AG09309 (cell line): ENCODE results near the gene LEO1.

ENCODE experiments used
- DNase-seq: peaks from one replicate; pipeline ENCODE4 v3.0.0-alpha.2; 2010; ENCODE audit warnings: low read depth
- H3K4me3 ChIP-seq: 2 replicates; pipeline ENCODE4 v1.5.1; 2011; ENCODE audit warnings: mild to moderate bottlenecking, low read depth, low read length, moderate library complexity; ENCODE audit not compliant: control insufficient read depth
- TF ChIP-seq, protein P1 (sequence below): IDR thresholded peaks from 2 replicates; pipeline ENCODE4 v1.5.1; 2011; ENCODE audit warnings: mild to moderate bottlenecking, low read depth, low read length, inconsistent platforms; ENCODE audit not compliant: insufficient read depth, control insufficient read depth; ENCODE audit errors: missing control alignments

LEO1 gene

DNA sequence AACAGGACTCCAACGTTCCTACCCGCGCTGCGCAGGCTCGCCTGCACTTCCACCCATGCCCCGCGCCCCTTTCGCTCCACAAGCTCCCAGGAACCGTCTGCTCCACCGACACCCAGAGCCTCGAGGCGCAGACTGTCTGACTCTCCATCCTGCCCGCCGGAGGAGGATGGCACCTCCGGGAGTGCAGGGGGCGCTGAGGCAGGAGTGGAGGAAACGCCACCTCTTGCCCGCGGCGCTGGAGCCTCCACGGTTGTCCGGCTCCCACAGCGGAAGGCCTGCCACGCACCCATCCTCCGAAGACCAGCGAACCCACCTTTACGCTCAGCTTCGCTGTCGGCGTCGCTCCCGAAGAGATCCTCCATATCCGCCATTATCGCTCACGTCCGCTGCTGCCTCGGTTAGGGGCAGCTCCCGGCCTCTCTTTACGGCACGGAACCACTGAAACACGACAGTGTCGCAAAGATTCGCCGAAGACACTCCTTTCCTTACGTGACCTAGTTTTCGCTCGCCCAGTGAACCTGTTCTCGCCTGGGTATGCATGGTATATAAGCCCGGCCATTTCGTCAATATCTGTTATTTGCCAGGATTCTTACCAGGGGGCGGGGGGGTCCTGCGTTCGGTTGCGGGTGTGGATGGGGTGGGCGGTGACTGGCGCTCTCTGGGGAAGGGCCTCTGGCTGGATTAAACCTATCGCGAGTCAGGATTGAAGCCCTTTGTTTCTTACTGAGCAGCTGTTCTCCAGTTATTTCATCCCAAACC lies at the start of gene LEO1:
Gene LEO1 (minus strand): TSS at position 404 of the 759 bp plus-strand sequence. CDS start 33 bp downstream, at position 371.
- DNase-seq: peak; percentile 97
- H3K4me3 ChIP-seq: peak within 1 kb of the TSS; percentile 91
- TF ChIP-seq, protein P1, sequence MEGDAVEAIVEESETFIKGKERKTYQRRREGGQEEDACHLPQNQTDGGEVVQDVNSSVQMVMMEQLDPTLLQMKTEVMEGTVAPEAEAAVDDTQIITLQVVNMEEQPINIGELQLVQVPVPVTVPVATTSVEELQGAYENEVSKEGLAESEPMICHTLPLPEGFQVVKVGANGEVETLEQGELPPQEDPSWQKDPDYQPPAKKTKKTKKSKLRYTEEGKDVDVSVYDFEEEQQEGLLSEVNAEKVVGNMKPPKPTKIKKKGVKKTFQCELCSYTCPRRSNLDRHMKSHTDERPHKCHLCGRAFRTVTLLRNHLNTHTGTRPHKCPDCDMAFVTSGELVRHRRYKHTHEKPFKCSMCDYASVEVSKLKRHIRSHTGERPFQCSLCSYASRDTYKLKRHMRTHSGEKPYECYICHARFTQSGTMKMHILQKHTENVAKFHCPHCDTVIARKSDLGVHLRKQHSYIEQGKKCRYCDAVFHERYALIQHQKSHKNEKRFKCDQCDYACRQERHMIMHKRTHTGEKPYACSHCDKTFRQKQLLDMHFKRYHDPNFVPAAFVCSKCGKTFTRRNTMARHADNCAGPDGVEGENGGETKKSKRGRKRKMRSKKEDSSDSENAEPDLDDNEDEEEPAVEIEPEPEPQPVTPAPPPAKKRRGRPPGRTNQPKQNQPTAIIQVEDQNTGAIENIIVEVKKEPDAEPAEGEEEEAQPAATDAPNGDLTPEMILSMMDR: peak; percentile 60

DNA sequence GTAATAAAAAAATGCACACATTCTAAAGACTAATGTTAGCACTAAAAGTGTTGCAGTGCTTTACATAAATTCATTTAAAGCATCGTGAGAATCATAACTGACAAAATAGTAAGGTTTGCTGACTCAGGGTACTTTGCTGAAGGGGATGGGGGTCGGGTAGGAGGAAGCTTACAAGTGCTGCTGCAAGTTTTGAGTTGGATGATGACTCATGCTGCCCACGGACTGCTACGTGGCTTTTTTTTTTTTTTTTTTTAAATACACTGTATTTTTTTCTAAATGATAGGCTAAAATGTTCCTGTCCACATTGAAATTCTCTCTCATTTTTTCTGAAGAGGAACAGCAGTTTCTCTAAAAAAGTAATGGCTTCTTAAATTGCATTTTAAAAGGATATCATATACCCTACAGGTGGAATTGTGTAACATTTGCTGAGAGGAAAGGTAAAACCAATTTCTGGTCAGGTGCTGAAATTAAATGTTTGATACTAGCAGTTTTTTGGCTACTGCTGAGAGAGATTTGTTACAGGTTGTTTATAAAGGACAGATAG lies 49.6 kb upstream of the LEO1 start:
- TF ChIP-seq, protein P1: no peak
- H3K4me3 ChIP-seq: peak overlapping the region; percentile 67
- peak; percentile 87 for DNase-seq

DNA sequence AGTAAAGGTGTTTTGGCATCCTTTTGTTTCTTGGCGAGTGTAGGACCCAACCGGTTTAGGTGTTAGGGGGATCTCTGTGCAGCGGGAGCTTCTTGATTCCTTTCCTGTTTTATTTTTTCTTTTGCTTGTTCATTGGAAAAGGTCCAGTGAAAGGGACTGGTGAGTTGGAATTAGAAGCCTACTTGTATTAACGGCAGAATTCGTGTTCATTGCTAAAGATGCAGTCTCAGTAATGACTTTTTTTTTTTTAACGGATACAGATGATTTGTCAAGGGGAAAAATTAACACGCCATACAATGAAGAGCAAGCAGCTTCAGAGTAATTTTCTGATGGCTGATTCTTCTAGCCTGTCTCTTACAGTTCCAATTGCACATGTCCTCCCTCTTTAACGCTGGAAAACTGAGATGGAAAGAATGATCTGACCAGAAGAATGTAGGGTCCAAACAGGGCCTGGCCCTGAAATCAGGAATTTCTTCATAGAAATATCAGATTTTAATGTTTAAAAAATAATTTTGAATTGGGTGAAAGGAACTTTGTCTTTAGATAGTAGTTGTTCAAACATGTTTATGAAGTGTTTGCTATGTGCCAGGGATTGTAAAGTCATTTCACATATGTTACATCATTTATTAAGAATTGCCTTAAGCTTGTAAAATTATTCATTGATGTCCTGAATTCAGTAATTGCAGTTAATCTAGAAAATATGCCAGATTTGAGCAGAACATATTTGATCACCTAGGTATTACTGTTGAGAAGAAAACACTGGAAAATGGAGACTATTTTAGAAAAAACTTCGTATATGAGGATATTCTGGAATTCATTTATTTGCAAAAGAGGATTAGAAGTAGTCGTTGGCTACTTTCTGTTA lies 48.9 kb upstream of the LEO1 start:
- H3K4me3 ChIP-seq: peak overlapping the region; percentile 67
- no peak for DNase-seq
- TF ChIP-seq, protein P1: no peak

DNA sequence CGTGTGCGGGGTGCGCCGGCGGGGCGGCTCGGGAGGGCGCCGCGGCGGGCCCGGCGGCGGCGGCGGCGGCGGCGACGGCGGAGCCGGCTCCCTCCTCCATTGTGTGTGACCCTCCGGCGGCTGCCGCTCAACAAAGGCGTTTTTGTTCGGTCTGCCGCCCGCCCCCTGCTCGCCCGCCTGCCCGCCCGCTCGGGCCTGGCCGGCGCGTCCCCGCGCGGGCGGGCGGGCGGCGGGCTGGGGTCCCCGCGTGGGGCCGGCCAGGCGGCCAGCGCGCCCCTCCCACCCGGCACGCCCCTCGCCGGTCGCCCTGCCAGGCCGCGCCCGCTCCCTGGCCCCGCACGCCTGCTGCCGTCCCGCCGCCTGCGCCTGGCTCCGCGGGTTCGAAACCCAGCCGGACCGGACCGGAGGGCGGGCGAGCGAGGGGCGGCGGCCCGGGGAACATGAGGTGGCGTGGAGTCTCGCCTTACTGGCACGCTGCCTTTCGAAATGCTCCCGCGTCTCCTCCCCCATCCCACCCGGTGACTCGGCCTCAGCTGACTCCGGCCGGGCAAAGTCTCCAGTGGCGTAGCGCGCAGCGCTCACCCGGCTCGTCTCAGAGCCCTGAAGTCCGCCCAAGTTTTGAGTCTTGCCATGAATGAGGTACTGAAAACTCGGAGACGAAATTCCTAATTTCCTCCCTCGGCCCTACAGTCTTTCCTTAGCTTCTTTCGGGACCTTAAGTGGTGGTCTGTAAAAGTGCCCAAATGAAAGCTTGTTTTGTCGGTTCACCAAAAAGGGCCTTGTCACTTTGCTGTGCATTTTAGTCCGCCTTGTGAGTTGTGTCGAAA lies 48.0 kb upstream of the LEO1 start:
- peak overlapping the region; percentile 67 for H3K4me3 ChIP-seq
- DNase-seq: peak; percentile 66
- TF ChIP-seq, protein P1: no peak

DNA sequence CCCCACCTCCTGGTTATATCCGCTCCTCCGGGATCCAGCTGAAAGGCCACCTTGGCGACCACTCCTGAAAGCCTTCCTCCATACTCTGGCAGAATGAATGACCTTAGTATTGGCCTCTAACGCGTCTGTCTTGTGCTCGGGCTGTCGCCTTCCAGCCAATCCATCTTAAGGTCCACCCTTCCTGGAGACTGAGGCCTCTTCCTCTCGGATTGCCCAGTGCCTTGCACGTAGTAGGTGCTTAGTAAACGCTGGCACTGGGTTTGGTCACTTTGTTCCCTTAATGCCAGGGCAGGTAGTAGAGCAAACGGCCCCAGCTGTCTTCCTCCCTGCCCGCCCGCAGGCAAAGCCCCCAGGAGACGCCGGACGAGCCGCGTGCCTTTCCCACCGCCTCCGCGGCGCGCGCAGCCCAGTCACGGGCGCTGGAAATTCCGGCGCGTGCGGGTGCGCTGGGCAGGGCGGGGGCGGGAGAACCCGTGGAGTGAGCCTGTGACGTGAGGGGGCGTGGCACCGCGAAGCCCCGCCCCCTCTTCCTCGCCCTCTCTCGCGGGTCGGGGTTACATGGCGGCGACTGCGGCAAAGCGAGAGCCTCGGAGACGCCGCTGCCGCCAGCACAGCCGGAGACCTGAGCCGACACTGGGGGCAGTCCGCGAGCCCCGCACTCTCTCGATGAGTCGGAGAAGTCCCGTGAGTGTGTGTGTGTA lies 47.3 kb upstream of the LEO1 start, which contains the start of gene MAPK6:
Gene MAPK6 (plus strand): TSS at position 527 of the 701 bp plus-strand sequence. CDS start 27,242 bp downstream, outside the sequence.
- TF ChIP-seq, protein P1: no peak
- peak; percentile 65 for DNase-seq
- H3K4me3 ChIP-seq: peak within 1 kb of the TSS; percentile 67

DNA sequence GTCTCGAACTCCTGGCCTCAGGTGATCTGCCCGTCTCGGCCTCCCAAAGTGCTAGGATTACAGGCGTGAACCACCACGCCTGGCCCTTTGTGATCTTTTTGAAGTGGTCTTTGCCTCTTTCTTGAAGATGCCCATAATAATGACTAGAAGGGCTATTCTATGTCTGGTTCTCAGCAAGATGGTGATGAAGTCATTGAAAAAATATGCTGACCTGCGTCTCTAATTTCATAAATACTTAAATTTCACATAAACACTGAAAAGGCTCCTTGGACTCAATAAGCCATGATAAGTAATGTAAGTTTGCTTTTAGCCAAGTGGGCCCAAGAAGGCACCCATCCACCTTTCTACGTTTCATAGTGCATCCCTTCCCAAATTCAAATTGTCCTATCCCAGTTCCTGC lies 46.7 kb upstream of the LEO1 start:
- no peak for DNase-seq
- no peak overlapping the region for H3K4me3 ChIP-seq
- TF ChIP-seq, protein P1: no peak
